ENCODE measurements around the gene MCRIP1.

Gene MCRIP1

GRCh38 chr17:81817758-81818147 lies 15.3 kb downstream of the MCRIP1 start:
- DNase-seq, result no peak

GRCh38 chr17:81815646-81815986 lies 17.5 kb downstream of the MCRIP1 start:
- no peak for DNase-seq

GRCh38 chr17:81814748-81815645 lies 18.1 kb downstream of the MCRIP1 start:
- DNase-seq, result no peak

- DNase-seq, result no peak
Observed at GRCh38 chr17:81813861-81814683, 19.0 kb downstream of the MCRIP1 start.

GRCh38 chr17:81813371-81813684 lies 19.8 kb downstream of the MCRIP1 start:
- no peak for DNase-seq

GRCh38 chr17:81812571-81813370 lies 20.3 kb downstream of the MCRIP1 start:
- no peak for DNase-seq

- no peak for DNase-seq
Observed at GRCh38 chr17:81811705-81812570, 21.2 kb downstream of the MCRIP1 start.

- DNase-seq, result no peak
Observed at GRCh38 chr17:81810892-81811704, 22.0 kb downstream of the MCRIP1 start.

- DNase-seq, result no peak
Observed at GRCh38 chr17:81810476-81810875, 22.6 kb downstream of the MCRIP1 start.

GRCh38 chr17:81809556-81809998 lies 23.5 kb downstream of the MCRIP1 start:
- no peak for DNase-seq

GRCh38 chr17:81808778-81809555 lies 24.1 kb downstream of the MCRIP1 start:
- no peak for DNase-seq

GRCh38 chr17:81807839-81808238 lies 25.3 kb downstream of the MCRIP1 start:
- no peak for DNase-seq

- DNase-seq, result no peak
Observed at GRCh38 chr17:81807210-81807719, 25.8 kb downstream of the MCRIP1 start.

- DNase-seq, result no peak
Observed at GRCh38 chr17:81806461-81807209, 26.5 kb downstream of the MCRIP1 start.

GRCh38 chr17:81805707-81806460 lies 27.2 kb downstream of the MCRIP1 start:
- no peak for DNase-seq

- DNase-seq, result no peak
Observed at GRCh38 chr17:81804559-81805399, 28.3 kb downstream of the MCRIP1 start.

GRCh38 chr17:81803728-81804558 lies 29.1 kb downstream of the MCRIP1 start, which contains the start of gene GCGR:
GCGR (plus strand) TSS chr17:81804150; CDS start chr17:81809019, 4,869 bp downstream.
- no peak for DNase-seq
